Hepatocyte (in vitro differentiated cells): Measurements from ENCODE around the gene FPR1. TPM values are rescaled to one million over a fixed set of nuclear protein-coding genes. Genes with fewer than 3 reads are reported as not detected.

ENCODE experiments used
- DNase-seq: peaks from one replicate; pipeline ENCODE4 v3.0.0-alpha.2; 2016; ENCODE audit warnings: low spot score
- H2AFZ ChIP-seq: fragments of 200-600 bp; sonication (generic); 2 replicates; pipeline ENCODE4 v1.6.0; 2016; ENCODE audit warnings: antibody characterized with exemption, mild to moderate bottlenecking
- H3K27ac ChIP-seq: fragments of 200-600 bp; sonication (generic); 2 replicates; pipeline ENCODE4 v1.5.1; 2016; ENCODE audit warnings: mild to moderate bottlenecking
- H3K27me3 ChIP-seq: fragments of 200-600 bp; sonication (generic); 2 replicates; pipeline ENCODE4 v1.6.1; 2016
- H3K36me3 ChIP-seq: fragments of 200-600 bp; sonication (generic); replicated peaks from 2 replicates; pipeline ENCODE4 v1.5.1; 2016; ENCODE audit warnings: low read depth; ENCODE audit not compliant: insufficient read depth
- H3K4me1 ChIP-seq: fragments of 200-600 bp; sonication (generic); 2 replicates; pipeline ENCODE4 v1.5.1; 2016; ENCODE audit warnings: mild to moderate bottlenecking, moderate library complexity; ENCODE audit not compliant: insufficient read depth
- H3K4me2 ChIP-seq: fragments of 200-600 bp; sonication (generic); 2 replicates; pipeline ENCODE4 v1.6.0; 2016
- H3K4me3 ChIP-seq: fragments of 200-600 bp; sonication (generic); 2 replicates; pipeline ENCODE4 v1.5.1; 2016; ENCODE audit warnings: mild to moderate bottlenecking
- H3K79me2 ChIP-seq: fragments of 200-600 bp; sonication (generic); 2 replicates; pipeline ENCODE4 v1.6.0; 2017; ENCODE audit warnings: mild to moderate bottlenecking
- H3K9me2 ChIP-seq: fragments of 200-600 bp; sonication (generic); replicated peaks from 2 replicates; pipeline ENCODE4 v1.6.0; 2017; ENCODE audit warnings: mild to moderate bottlenecking; ENCODE audit not compliant: insufficient read depth
- H3K9me3 ChIP-seq: fragments of 200-600 bp; sonication (generic); 2 replicates; pipeline ENCODE4 v1.5.1; 2016; ENCODE audit warnings: low read depth, mild to moderate bottlenecking
- H4K20me1 ChIP-seq: fragments of 200-600 bp; sonication (generic); 2 replicates; pipeline ENCODE4 v1.6.0; 2016; ENCODE audit warnings: mild to moderate bottlenecking; ENCODE audit not compliant: insufficient read depth, poor library complexity, severe bottlenecking
- CTCF ChIP-seq: fragments of 200-600 bp; sonication (generic); IDR thresholded peaks from 2 replicates; pipeline ENCODE4 v1.5.1; 2016; ENCODE audit warnings: antibody characterized with exemption, mild to moderate bottlenecking; ENCODE audit not compliant: poor library complexity
- EZH2 ChIP-seq: fragments of 200-600 bp; sonication (generic); IDR thresholded peaks from 2 replicates; pipeline ENCODE4 v1.6.1; 2016; ENCODE audit warnings: antibody characterized with exemption, mild to moderate bottlenecking, borderline replicate concordance
- EZH2phosphoT487 ChIP-seq: fragments of 200-600 bp; sonication (generic); IDR thresholded peaks from one replicate; pipeline ENCODE4 v1.6.1; 2018; ENCODE audit warnings: antibody characterized with exemption, mild to moderate bottlenecking, low read depth, moderate library complexity; ENCODE audit not compliant: unreplicated experiment, severe bottlenecking
- WGBS: methylation state at CpG from one replicate; pipeline ENCODE4 v1.1.6; 2016; ENCODE audit warnings: low lambda C conversion rate; ENCODE audit errors: missing lambda C conversion rate; 5-methylcytosine and 5-hydroxymethylcytosine counted together
- polyA plus RNA-seq: library from polyadenylated mRNA; unstranded; fragments of >200 nt; fragmentation: Nextera tagmentation; extraction: Ambion mirVana; gene quantifications from 2 replicates; pipeline ENCODE4 v1.2.1, GENCODE V29; 2016
- total RNA-seq: library from RNA; depleted of rRNA; stranded (reverse); fragments of >200 nt; gene quantifications from 2 replicates; pipeline ENCODE4 v1.2.3, GENCODE V29; 2014

Gene FPR1
- total and polyA plus RNA-seq, 2 experiments from 2014 or later, result 0.53 to 2.6 TPM

- Histone ChIP-seq H2AFZ (no peak overlapping the region), H3K4me3 (no peak overlapping the region), H3K27ac (no peak overlapping the region), H3K4me1 (no peaks in the 10 kb centered on the region), H3K79me2 (peaks cover 3% of the 10 kb centered on the region), H4K20me1 (no peaks in the 10 kb centered on the region), H3K9me2 (no peaks in the 10 kb centered on the region), H3K27me3 (no peaks in the 10 kb centered on the region), H3K9me3 (no peaks in the 10 kb centered on the region), H3K36me3 (no peaks in the 10 kb centered on the region), H3K4me2 (no peak overlapping the region)
- WGBS, result 80% methylated on average over 2 of the region's 2 CpGs
- TF ChIP-seq CTCF (no peak), EZH2 (no peak), EZH2phosphoT487 (no peak)
- DNase-seq, result no peak
Measured at GRCh38 chr19:51710163-51710562, 41.5 kb downstream of the FPR1 start.

- Histone ChIP-seq H3K4me2 (no peak overlapping the region), H3K79me2 (peaks cover 3% of the 10 kb centered on the region), H3K4me3 (no peak overlapping the region), H2AFZ (no peak overlapping the region), H3K9me2 (no peaks in the 10 kb centered on the region), H3K27ac (no peak overlapping the region), H3K9me3 (no peaks in the 10 kb centered on the region), H4K20me1 (no peaks in the 10 kb centered on the region), H3K4me1 (peaks cover 3% of the 10 kb centered on the region), H3K36me3 (no peaks in the 10 kb centered on the region), H3K27me3 (no peaks in the 10 kb centered on the region)
- no peak for DNase-seq
- WGBS, result 91% methylated on average over 4 of the region's 6 CpGs
- TF ChIP-seq EZH2, result no peak
- no peak for TF ChIP-seq EZH2phosphoT487
- TF ChIP-seq CTCF, result no peak
Measured at GRCh38 chr19:51709575-51709974, 42.1 kb downstream of the FPR1 start.

- H3K9me3 ChIP-seq, result no peaks in the 10 kb centered on the region
- TF ChIP-seq EZH2phosphoT487 (no peak), CTCF (no peak), EZH2 (no peak)
- no peaks in the 10 kb centered on the region for H3K36me3 ChIP-seq
- H4K20me1 ChIP-seq, result no peaks in the 10 kb centered on the region
- H2AFZ ChIP-seq, result no peak overlapping the region
- H3K9me2 ChIP-seq, result no peaks in the 10 kb centered on the region
- peaks cover 6% of the 10 kb centered on the region for H3K4me1 ChIP-seq
- H3K4me3 ChIP-seq, result no peak overlapping the region
- H3K27ac ChIP-seq, result no peak overlapping the region
- peaks cover 3% of the 10 kb centered on the region for H3K79me2 ChIP-seq
- DNase-seq, result no peak
- H3K27me3 ChIP-seq, result no peaks in the 10 kb centered on the region
- no peak overlapping the region for H3K4me2 ChIP-seq
- WGBS, result 80% methylated on average over 4 of the region's 4 CpGs
Measured at GRCh38 chr19:51708811-51709210, 42.9 kb downstream of the FPR1 start.

GRCh38 chr19:51706885-51707284 lies 44.8 kb downstream of the FPR1 start:
- Histone ChIP-seq H2AFZ (no peak overlapping the region), H3K27ac (no peak overlapping the region), H3K4me3 (no peak overlapping the region), H3K9me3 (no peaks in the 10 kb centered on the region), H3K27me3 (no peaks in the 10 kb centered on the region), H3K36me3 (no peaks in the 10 kb centered on the region), H3K9me2 (no peaks in the 10 kb centered on the region), H4K20me1 (peaks cover 14% of the 10 kb centered on the region), H3K79me2 (peaks cover 3% of the 10 kb centered on the region), H3K4me2 (no peak overlapping the region), H3K4me1 (peaks cover 22% of the 10 kb centered on the region)
- no peak for TF ChIP-seq CTCF
- no peak for TF ChIP-seq EZH2phosphoT487
- no peak for DNase-seq
- WGBS, result 96% methylated on average over 3 of the region's 3 CpGs
